ENCODE data around the gene AK9.

- TF ChIP-seq CTCF (IDR thresholded peaks at IDR 0.05) (no peak), POLR2A (IDR thresholded peaks at IDR 0.05) (no peak)
Observed at GRCh38 chr6:109477184-109477583, 213.8 kb downstream of the AK9 start.

Data from lower leg skin (tissue), 3 donors.